ENCODE results near the gene SRSF7. TPM values are rescaled to one million over a fixed set of nuclear protein-coding genes. Genes with fewer than 3 reads are reported as not detected.
A peak's percentile ranks its signal among the peaks of the same experiment; 100 is the strongest.

The SRSF7 gene
- total and polyA plus RNA-seq, 9 of the 15 experiments (the other 6 are each of a cell fraction or from before 2014, with no cell fraction given), result 219 to 726 (median 375) TPM

GRCh38 chr2:38750011-38750890 is 910 bp downstream of the SRSF7 start (continued):
- no peak for TF ChIP-seq MAFK (IDR thresholded peaks at IDR 0.05; ENCODE audit: low read length)
- no peak for TF ChIP-seq DIDO1 (tag; IDR thresholded peaks at IDR 0.05; ENCODE audit: low read depth)
- TF ChIP-seq CHD2 (IDR thresholded peaks at IDR 0.05; ENCODE audit: low read depth, low read length), result no peak
- 0 out of 2 replicates have a peak, but pooled peaks have one; percentile 40 for TF ChIP-seq GATAD2B (IDR thresholded peaks at IDR 0.05; ENCODE audit: borderline replicate concordance)
- TF ChIP-seq RFX5 (IDR thresholded peaks at IDR 0.05; ENCODE audit: low read depth, low read length), result no peak
- TF ChIP-seq KDM4B (IDR thresholded peaks at IDR 0.05; ENCODE audit: borderline replicate concordance in 2 of 2, low read depth in 1 of 2), result no peak
- no peak for TF ChIP-seq ZNF280B (CRISPR knock-in tag; IDR thresholded peaks at IDR 0.05)
- TF ChIP-seq PCBP1 (IDR thresholded peaks at IDR 0.05; ENCODE audit: low read depth, low read length, poor library complexity, severe bottlenecking), result peak; percentile 41
- peak in 1 of 2 experiments; percentile 69; a peak in 1 of 4 replicates for TF ChIP-seq SRF (CRISPR knock-in tag; IDR thresholded peaks at IDR 0.05)
- TF ChIP-seq FOXJ2 (tag; IDR thresholded peaks at IDR 0.05), result no peak
- no peak for TF ChIP-seq ZC3H11A (IDR thresholded peaks at IDR 0.05; ENCODE audit: low read depth, low read length)
- no peak for TF ChIP-seq PYGO2 (tag; IDR thresholded peaks at IDR 0.05)
- TF ChIP-seq POLR2A (conservative IDR thresholded peaks at IDR 0.05), result no peak
- TF ChIP-seq SMAD4 (CRISPR knock-in tag; conservative IDR thresholded peaks at IDR 0.05), result no peak
- TF ChIP-seq HDAC1 (IDR thresholded peaks at IDR 0.05), result peak in 1 of 2 experiments; percentile 52; a peak in 1 of 4 replicates
- TF ChIP-seq AFF1 (IDR thresholded peaks at IDR 0.05; ENCODE audit: low read depth in 1 of 2, partially characterized antibody in 2 of 2), result no peak
- TF ChIP-seq MBD2 (IDR thresholded peaks at IDR 0.05; ENCODE audit: borderline replicate concordance, low read depth), result no peak
- no peak for TF ChIP-seq EWSR1 (IDR thresholded peaks at IDR 0.05; ENCODE audit: borderline replicate concordance, low read depth, partially characterized antibody)
- TF ChIP-seq NRF1 (conservative IDR thresholded peaks at IDR 0.05 in 1 of 2, IDR thresholded peaks at IDR 0.05 in 1 of 2), result peak in 1 of 2 experiments; percentile 41; a peak in 2 of 4 replicates

Measured in K562 (cell line).